Measurements from ENCODE around the gene SYNDIG1.

DNA sequence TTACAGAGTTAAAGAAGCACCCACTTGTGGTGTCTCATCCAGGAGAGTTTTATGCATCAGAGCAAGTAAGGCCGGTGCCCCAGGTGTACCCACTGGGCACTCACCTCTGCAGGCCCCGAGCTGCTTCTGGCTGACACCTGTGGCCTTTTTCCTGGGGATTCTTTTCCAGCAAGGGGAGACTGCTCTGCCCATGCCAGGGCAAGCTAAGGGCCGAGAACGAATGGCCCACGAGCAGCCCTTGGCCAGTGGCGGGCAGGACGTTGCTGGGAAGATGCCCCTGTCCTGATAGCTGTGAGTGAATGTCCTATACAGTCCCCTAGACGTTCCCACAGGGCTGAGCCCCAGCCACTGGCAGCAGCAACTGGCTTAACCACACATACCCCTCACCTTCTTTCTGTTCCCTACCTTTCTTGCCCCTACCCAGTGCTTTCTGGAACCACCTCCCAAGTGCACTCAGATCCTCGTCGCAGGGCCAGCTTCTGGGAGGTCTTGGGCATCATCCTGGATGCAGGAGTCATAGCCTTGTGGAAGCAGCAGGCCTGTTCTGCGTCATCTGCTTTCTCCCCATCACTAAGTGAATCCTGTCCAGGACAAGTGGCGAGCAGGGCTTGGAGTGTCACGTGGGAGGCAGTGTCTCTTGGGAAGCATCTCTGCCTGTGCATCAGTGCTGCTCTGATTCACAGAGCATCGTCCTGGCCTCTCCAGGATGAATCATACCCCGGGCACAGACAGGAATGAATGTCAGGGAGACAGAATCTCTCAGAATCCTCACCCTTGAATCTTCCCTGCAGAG is 32.5 kb downstream of the SYNDIG1 start:
- TF ChIP-seq, protein P1, sequence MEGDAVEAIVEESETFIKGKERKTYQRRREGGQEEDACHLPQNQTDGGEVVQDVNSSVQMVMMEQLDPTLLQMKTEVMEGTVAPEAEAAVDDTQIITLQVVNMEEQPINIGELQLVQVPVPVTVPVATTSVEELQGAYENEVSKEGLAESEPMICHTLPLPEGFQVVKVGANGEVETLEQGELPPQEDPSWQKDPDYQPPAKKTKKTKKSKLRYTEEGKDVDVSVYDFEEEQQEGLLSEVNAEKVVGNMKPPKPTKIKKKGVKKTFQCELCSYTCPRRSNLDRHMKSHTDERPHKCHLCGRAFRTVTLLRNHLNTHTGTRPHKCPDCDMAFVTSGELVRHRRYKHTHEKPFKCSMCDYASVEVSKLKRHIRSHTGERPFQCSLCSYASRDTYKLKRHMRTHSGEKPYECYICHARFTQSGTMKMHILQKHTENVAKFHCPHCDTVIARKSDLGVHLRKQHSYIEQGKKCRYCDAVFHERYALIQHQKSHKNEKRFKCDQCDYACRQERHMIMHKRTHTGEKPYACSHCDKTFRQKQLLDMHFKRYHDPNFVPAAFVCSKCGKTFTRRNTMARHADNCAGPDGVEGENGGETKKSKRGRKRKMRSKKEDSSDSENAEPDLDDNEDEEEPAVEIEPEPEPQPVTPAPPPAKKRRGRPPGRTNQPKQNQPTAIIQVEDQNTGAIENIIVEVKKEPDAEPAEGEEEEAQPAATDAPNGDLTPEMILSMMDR (conservative IDR thresholded peaks at IDR 0.05; ENCODE audit: low read depth, low read length): no peak
- TF ChIP-seq EZH2 (IDR thresholded peaks at IDR 0.05; ENCODE audit: borderline replicate concordance, low read depth, low read length, poor library complexity, severe bottlenecking): no peak

Measured in A673 (cell line).